Measurements from ENCODE around the gene MSI2.

Gene MSI2

GRCh38 chr17:57554826-57555635 is 298.7 kb downstream of the MSI2 start:
- no peak for DNase-seq (ENCODE audit: low read depth in 3 of 3)

GRCh38 chr17:57555636-57556175 is 299.4 kb downstream of the MSI2 start:
- no peak for DNase-seq (ENCODE audit: low read depth in 3 of 3)

GRCh38 chr17:57556320-57556719 is 300.0 kb downstream of the MSI2 start:
- DNase-seq (ENCODE audit: low read depth in 3 of 3) = no peak

- DNase-seq (ENCODE audit: low read depth in 3 of 3) = no peak
These were observed 300.7 kb downstream of the MSI2 start for GRCh38 chr17:57556977-57557376.

- DNase-seq (ENCODE audit: low read depth in 3 of 3) = no peak
These were observed 301.1 kb downstream of the MSI2 start for GRCh38 chr17:57557416-57557815.

GRCh38 chr17:57557834-57558681 is 301.7 kb downstream of the MSI2 start:
- no peak for DNase-seq (ENCODE audit: low read depth in 3 of 3)

- no peak for DNase-seq (ENCODE audit: low read depth in 3 of 3)
These were observed 302.9 kb downstream of the MSI2 start for GRCh38 chr17:57559226-57559625.

- no peak for DNase-seq (ENCODE audit: low read depth in 3 of 3)
These were observed 303.5 kb downstream of the MSI2 start for GRCh38 chr17:57559634-57560318.

- no peak for DNase-seq (ENCODE audit: low read depth in 3 of 3)
These were observed 304.0 kb downstream of the MSI2 start for GRCh38 chr17:57560319-57560705.

- no peak for DNase-seq (ENCODE audit: low read depth in 3 of 3)
These were observed 304.9 kb downstream of the MSI2 start for GRCh38 chr17:57561072-57561861.

- no peak for DNase-seq (ENCODE audit: low read depth in 3 of 3)
These were observed 305.9 kb downstream of the MSI2 start for GRCh38 chr17:57562184-57562698.

- DNase-seq (ENCODE audit: low read depth in 3 of 3) = no peak
These were observed 307.6 kb downstream of the MSI2 start for GRCh38 chr17:57563958-57564357.

- DNase-seq (ENCODE audit: low read depth in 3 of 3) = no peak
These were observed 308.9 kb downstream of the MSI2 start for GRCh38 chr17:57565176-57565575.

- no peak for DNase-seq (ENCODE audit: low read depth in 3 of 3)
These were observed 310.4 kb downstream of the MSI2 start for GRCh38 chr17:57566721-57567120.

GRCh38 chr17:57567251-57567650 is 310.9 kb downstream of the MSI2 start:
- DNase-seq (ENCODE audit: low read depth in 3 of 3) = no peak

- no peak for DNase-seq (ENCODE audit: low read depth in 3 of 3)
These were observed 312.0 kb downstream of the MSI2 start for GRCh38 chr17:57568340-57568739.

GRCh38 chr17:57569021-57569420 is 312.7 kb downstream of the MSI2 start:
- DNase-seq (ENCODE audit: low read depth in 3 of 3) = no peak

GRCh38 chr17:57569853-57570252 is 313.5 kb downstream of the MSI2 start:
- no peak for DNase-seq (ENCODE audit: low read depth in 3 of 3)

- no peak for DNase-seq (ENCODE audit: low read depth in 3 of 3)
These were observed 314.5 kb downstream of the MSI2 start for GRCh38 chr17:57570724-57571344.

GRCh38 chr17:57572062-57572461 is 315.7 kb downstream of the MSI2 start:
- DNase-seq (ENCODE audit: low read depth in 3 of 3) = no peak

GRCh38 chr17:57572600-57572999 is 316.3 kb downstream of the MSI2 start:
- DNase-seq (ENCODE audit: low read depth in 3 of 3) = no peak
